Liver (tissue), 9 donors: ENCODE data around the gene SIRT7. TPM values are rescaled to one million over a fixed set of nuclear protein-coding genes. Genes with fewer than 3 reads are reported as not detected.

Experiments
- DNase-seq: peaks from one replicate; pipeline ENCODE4 v3.0.0-alpha.2; 2017; ENCODE audit warnings: low spot score
- H3K27ac ChIP-seq, 2 donors: one replicate each; pipeline ENCODE4 v1.7.0; 2013; ENCODE audit warnings: inconsistent platforms in 2 of 2, low read length in 2 of 2, control low read depth in 1 of 2, low read depth in 1 of 2, mild to moderate bottlenecking in 1 of 2
- H3K27me3 ChIP-seq, 4 donors: one replicate each; pipeline versions ENCODE4 v1.6.1 to v1.7.0; 2013; ENCODE audit warnings: low read length in 3 of 4, inconsistent platforms in 1 of 4, mild to moderate bottlenecking in 1 of 4, moderate library complexity in 1 of 4; ENCODE audit not compliant: control insufficient read depth in 4 of 4, insufficient read depth in 4 of 4
- H3K36me3 ChIP-seq, 4 donors: one replicate each; pipeline versions ENCODE4 v1.6.1 to v1.7.0; 2013; ENCODE audit warnings: low read length in 3 of 4, mild to moderate bottlenecking in 3 of 4, low read depth in 1 of 4, moderate library complexity in 1 of 4; ENCODE audit not compliant: control insufficient read depth in 4 of 4, insufficient read depth in 3 of 4
- H3K4me1 ChIP-seq, 4 donors: one replicate each; pipeline versions ENCODE4 v1.6.1 to v1.7.0; 2013; ENCODE audit warnings: low read length in 3 of 4, mild to moderate bottlenecking in 3 of 4, moderate library complexity in 1 of 4; ENCODE audit not compliant: control insufficient read depth in 4 of 4, insufficient read depth in 4 of 4
- H3K4me3 ChIP-seq, 3 donors: one replicate each; pipeline versions ENCODE4 v1.6.1 to v1.7.0; 2013; ENCODE audit warnings: low read length in 3 of 3, control low read depth in 1 of 3, low read depth in 1 of 3, mild to moderate bottlenecking in 1 of 3
- H3K9ac ChIP-seq, 2 donors: one replicate each; pipeline ENCODE4 v1.7.0; 2013; ENCODE audit warnings: low read length in 2 of 2, mild to moderate bottlenecking in 2 of 2, moderate library complexity in 2 of 2, control low read depth in 1 of 2, low read depth in 1 of 2
- H3K9me3 ChIP-seq, 4 donors: one replicate each; pipeline versions ENCODE4 v1.6.1 to v1.7.0; 2013; ENCODE audit warnings: low read length in 3 of 4; ENCODE audit not compliant: control insufficient read depth in 4 of 4
- EGR1 ChIP-seq, 2 donors: IDR thresholded peaks; 2 replicates each; pipeline ENCODE4 v1.6.1; 2016 to 2018; ENCODE audit warnings: antibody characterized with exemption in 2 of 2, low read depth in 2 of 2
- FOXA1 ChIP-seq: IDR thresholded peaks from 2 replicates; pipeline ENCODE4 v1.6.1; 2016; ENCODE audit warnings: antibody characterized with exemption
- FOXA2 ChIP-seq: IDR thresholded peaks from 2 replicates; pipeline ENCODE4 v1.6.1; 2016; ENCODE audit warnings: antibody characterized with exemption
- GABPA ChIP-seq, 2 donors: IDR thresholded peaks in 1 of 2; conservative IDR thresholded peaks in 1 of 2; 2 replicates each; pipeline ENCODE4 v1.6.1; 2016; ENCODE audit warnings: antibody characterized with exemption in 2 of 2, mild to moderate bottlenecking in 1 of 2, moderate library complexity in 1 of 2
- HNF4A ChIP-seq, 2 donors: conservative IDR thresholded peaks; 2 replicates each; pipeline ENCODE4 v1.6.1; 2016; ENCODE audit warnings: antibody characterized with exemption in 2 of 2, mild to moderate bottlenecking in 2 of 2
- HNF4G ChIP-seq: IDR thresholded peaks from 2 replicates; pipeline ENCODE4 v1.6.1; 2016; ENCODE audit warnings: antibody characterized with exemption
- JUND ChIP-seq, 2 donors: IDR thresholded peaks; 2 replicates each; pipeline ENCODE4 v1.6.1; 2016; ENCODE audit warnings: antibody characterized with exemption in 2 of 2
- NR2F2 ChIP-seq: IDR thresholded peaks from 2 replicates; pipeline ENCODE4 v1.6.1; 2016; ENCODE audit warnings: antibody characterized with exemption
- RAD21 ChIP-seq, 2 donors: IDR thresholded peaks; 2 replicates each; pipeline ENCODE4 v1.6.1; 2016; ENCODE audit warnings: antibody characterized with exemption in 2 of 2, mild to moderate bottlenecking in 2 of 2
- RXRA ChIP-seq, 2 donors: IDR thresholded peaks; 2 replicates each; pipeline ENCODE4 v1.6.1; 2017 to 2018; ENCODE audit warnings: antibody characterized with exemption in 2 of 2, mild to moderate bottlenecking in 1 of 2
- SP1 ChIP-seq: IDR thresholded peaks from 2 replicates; pipeline ENCODE4 v1.6.1; 2018; ENCODE audit warnings: antibody characterized with exemption, mild to moderate bottlenecking
- TAF1 ChIP-seq: conservative IDR thresholded peaks from 2 replicates; pipeline ENCODE4 v1.6.1; 2016; ENCODE audit warnings: antibody characterized with exemption, mild to moderate bottlenecking
- YY1 ChIP-seq: IDR thresholded peaks from 2 replicates; pipeline ENCODE4 v1.6.1; 2016; ENCODE audit warnings: antibody characterized with exemption, mild to moderate bottlenecking
- WGBS: extraction: QIAGEN DNeasy Blood & Tissue Kit; methylation state at CpG from one replicate; pipeline ENCODE4 v1.1.7; 2013; 5-methylcytosine and 5-hydroxymethylcytosine counted together
- polyA plus RNA-seq, 2 donors: library from polyadenylated mRNA; stranded (reverse) in 1 of 2; unstranded in 1 of 2; fragments of 200-250 nt in 1 of 2; fragments of >200 nt in 1 of 2; fragmentation: Nextera tagmentation in 1 of 2; extraction: Ambion mirVana in 1 of 2; gene quantifications; one replicate each; pipeline versions ENCODE4 v1.2.1 to v1.2.3, GENCODE V29; 2013 to 2015
- total RNA-seq, 2 donors: library from RNA; depleted of rRNA; stranded (reverse); fragments of >200 nt; gene quantifications; one replicate each; pipeline ENCODE4 v1.2.3, GENCODE V29; 2014
- TF ChIP-seq, protein P1 (sequence below): IDR thresholded peaks from 2 replicates; pipeline ENCODE4 v1.6.1; 2016; ENCODE audit warnings: antibody characterized with exemption
- TF ChIP-seq, protein P2 (sequence below): IDR thresholded peaks from 2 replicates; pipeline ENCODE4 v1.6.1; 2016; ENCODE audit warnings: antibody characterized with exemption
- TF ChIP-seq, protein P3 (sequence below): fragments of 150-350 bp; IDR thresholded peaks from 2 replicates; pipeline ENCODE4 v1.5.1; 2017; ENCODE audit warnings: improper control_type of control experiment, low read depth, low read length; ENCODE audit not compliant: missing input control
- TF ChIP-seq, protein P4 (sequence below): IDR thresholded peaks from 2 replicates; pipeline ENCODE4 v1.6.1; 2016; ENCODE audit warnings: antibody characterized with exemption
- TF ChIP-seq, protein P5 (sequence below): IDR thresholded peaks from 2 replicates; pipeline ENCODE4 v1.6.1; 2016; ENCODE audit warnings: antibody characterized with exemption, mild to moderate bottlenecking
- donor health status: healthy.
- donor health status: healthy.
- donor health status: healthy.
- donor health status: healthy.
- donor health status: healthy.

SIRT7 gene
- total and polyA plus RNA-seq, 4 donors = 7.1 to 16.5 (median 11.5) TPM

DNA sequence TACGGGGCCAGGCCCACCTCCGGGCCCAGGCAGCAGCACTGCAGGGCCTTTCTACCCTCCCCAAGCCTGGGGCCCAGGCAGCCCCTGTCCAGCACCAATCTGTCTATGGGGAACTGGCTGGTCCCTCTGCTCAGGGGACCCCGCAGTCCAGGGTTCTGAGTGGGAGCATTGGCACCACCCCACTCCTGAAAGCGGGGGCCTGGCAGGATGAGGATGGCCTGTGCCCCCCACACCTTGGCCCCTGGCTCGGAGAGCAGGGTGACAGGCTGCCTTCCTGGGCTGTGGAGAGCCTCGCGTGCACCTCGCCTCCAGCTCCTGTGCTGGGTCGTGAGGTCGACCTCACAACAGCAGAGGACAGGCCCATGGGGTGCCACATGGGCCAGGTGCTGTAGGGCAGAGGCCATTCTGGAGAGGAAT is 14.6 kb downstream of the SIRT7 start:
- H3K27me3 ChIP-seq = no peaks in the 10 kb centered on the region
- no peaks in the 10 kb centered on the region for H3K9me3 ChIP-seq
- no peak overlapping the region for H3K4me3 ChIP-seq
- no peak for DNase-seq
- peaks cover 0 to 44% (median 19%) of the 10 kb centered on the region in 4 donors for H3K36me3 ChIP-seq
- H3K27ac ChIP-seq = no peak overlapping the region
- TF ChIP-seq HNF4A (conservative IDR thresholded peaks at IDR 0.05) (no peak), FOXA2 (no peak), RAD21 (IDR thresholded peaks at IDR 0.05) (no peak), EGR1 (IDR thresholded peaks at IDR 0.05; ENCODE audit: low read depth in 2 of 2) (no peak), RXRA (IDR thresholded peaks at IDR 0.05) (no peak), HNF4G (no peak), GABPA (IDR thresholded peaks at IDR 0.05 in 1 of 2, conservative IDR thresholded peaks at IDR 0.05 in 1 of 2) (no peak), YY1 (no peak), JUND (IDR thresholded peaks at IDR 0.05) (no peak), SP1 (no peak), TAF1 (no peak), NR2F2 (no peak), FOXA1 (no peak)
- TF ChIP-seq, protein P1, sequence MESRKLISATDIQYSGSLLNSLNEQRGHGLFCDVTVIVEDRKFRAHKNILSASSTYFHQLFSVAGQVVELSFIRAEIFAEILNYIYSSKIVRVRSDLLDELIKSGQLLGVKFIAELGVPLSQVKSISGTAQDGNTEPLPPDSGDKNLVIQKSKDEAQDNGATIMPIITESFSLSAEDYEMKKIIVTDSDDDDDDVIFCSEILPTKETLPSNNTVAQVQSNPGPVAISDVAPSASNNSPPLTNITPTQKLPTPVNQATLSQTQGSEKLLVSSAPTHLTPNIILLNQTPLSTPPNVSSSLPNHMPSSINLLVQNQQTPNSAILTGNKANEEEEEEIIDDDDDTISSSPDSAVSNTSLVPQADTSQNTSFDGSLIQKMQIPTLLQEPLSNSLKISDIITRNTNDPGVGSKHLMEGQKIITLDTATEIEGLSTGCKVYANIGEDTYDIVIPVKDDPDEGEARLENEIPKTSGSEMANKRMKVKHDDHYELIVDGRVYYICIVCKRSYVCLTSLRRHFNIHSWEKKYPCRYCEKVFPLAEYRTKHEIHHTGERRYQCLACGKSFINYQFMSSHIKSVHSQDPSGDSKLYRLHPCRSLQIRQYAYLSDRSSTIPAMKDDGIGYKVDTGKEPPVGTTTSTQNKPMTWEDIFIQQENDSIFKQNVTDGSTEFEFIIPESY = no peak
- TF ChIP-seq, protein P2, sequence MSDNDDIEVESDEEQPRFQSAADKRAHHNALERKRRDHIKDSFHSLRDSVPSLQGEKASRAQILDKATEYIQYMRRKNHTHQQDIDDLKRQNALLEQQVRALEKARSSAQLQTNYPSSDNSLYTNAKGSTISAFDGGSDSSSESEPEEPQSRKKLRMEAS = no peak
- TF ChIP-seq, protein P3, sequence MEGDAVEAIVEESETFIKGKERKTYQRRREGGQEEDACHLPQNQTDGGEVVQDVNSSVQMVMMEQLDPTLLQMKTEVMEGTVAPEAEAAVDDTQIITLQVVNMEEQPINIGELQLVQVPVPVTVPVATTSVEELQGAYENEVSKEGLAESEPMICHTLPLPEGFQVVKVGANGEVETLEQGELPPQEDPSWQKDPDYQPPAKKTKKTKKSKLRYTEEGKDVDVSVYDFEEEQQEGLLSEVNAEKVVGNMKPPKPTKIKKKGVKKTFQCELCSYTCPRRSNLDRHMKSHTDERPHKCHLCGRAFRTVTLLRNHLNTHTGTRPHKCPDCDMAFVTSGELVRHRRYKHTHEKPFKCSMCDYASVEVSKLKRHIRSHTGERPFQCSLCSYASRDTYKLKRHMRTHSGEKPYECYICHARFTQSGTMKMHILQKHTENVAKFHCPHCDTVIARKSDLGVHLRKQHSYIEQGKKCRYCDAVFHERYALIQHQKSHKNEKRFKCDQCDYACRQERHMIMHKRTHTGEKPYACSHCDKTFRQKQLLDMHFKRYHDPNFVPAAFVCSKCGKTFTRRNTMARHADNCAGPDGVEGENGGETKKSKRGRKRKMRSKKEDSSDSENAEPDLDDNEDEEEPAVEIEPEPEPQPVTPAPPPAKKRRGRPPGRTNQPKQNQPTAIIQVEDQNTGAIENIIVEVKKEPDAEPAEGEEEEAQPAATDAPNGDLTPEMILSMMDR = no peak
- TF ChIP-seq, protein P4, sequence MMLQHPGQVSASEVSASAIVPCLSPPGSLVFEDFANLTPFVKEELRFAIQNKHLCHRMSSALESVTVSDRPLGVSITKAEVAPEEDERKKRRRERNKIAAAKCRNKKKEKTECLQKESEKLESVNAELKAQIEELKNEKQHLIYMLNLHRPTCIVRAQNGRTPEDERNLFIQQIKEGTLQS = no peak
- TF ChIP-seq, protein P5, sequence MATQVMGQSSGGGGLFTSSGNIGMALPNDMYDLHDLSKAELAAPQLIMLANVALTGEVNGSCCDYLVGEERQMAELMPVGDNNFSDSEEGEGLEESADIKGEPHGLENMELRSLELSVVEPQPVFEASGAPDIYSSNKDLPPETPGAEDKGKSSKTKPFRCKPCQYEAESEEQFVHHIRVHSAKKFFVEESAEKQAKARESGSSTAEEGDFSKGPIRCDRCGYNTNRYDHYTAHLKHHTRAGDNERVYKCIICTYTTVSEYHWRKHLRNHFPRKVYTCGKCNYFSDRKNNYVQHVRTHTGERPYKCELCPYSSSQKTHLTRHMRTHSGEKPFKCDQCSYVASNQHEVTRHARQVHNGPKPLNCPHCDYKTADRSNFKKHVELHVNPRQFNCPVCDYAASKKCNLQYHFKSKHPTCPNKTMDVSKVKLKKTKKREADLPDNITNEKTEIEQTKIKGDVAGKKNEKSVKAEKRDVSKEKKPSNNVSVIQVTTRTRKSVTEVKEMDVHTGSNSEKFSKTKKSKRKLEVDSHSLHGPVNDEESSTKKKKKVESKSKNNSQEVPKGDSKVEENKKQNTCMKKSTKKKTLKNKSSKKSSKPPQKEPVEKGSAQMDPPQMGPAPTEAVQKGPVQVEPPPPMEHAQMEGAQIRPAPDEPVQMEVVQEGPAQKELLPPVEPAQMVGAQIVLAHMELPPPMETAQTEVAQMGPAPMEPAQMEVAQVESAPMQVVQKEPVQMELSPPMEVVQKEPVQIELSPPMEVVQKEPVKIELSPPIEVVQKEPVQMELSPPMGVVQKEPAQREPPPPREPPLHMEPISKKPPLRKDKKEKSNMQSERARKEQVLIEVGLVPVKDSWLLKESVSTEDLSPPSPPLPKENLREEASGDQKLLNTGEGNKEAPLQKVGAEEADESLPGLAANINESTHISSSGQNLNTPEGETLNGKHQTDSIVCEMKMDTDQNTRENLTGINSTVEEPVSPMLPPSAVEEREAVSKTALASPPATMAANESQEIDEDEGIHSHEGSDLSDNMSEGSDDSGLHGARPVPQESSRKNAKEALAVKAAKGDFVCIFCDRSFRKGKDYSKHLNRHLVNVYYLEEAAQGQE = no peak
- H3K4me1 ChIP-seq = peaks cover 2 to 30% (median 15%) of the 10 kb centered on the region in 4 donors
- no peak overlapping the region for H3K9ac ChIP-seq
- WGBS = 96% methylated on average over 10 of the region's 10 CpGs
